HepG2 (cell line): ENCODE data around the gene RILP. TPM values are rescaled to one million over a fixed set of nuclear protein-coding genes. Genes with fewer than 3 reads are reported as not detected.

Source experiments
- CBX1 ChIP-seq: IDR thresholded peaks from one replicate; pipeline ENCODE4 v1.6.1; 2016; ENCODE audit warnings: antibody characterized with exemption, low read depth
- CHD4 ChIP-seq: fragments of 200-600 bp; sonication (generic); IDR thresholded peaks from 2 replicates; pipeline ENCODE4 v1.7.0; 2017; ENCODE audit warnings: mild to moderate bottlenecking, low read length, borderline replicate concordance
- CTCF ChIP-seq: sonication (generic); formaldehyde crosslinking; IDR thresholded peaks from 2 replicates; pipeline ENCODE4 v1.5.0; 2020; ENCODE audit warnings: mild to moderate bottlenecking, missing genetic modification reagents, moderate library complexity
- FIP1L1 ChIP-seq: fragments of 200-400 bp; formaldehyde crosslinking; IDR thresholded peaks from 2 replicates; pipeline ENCODE4 v1.6.1; 2018; ENCODE audit warnings: low read depth, mild to moderate bottlenecking, low read length, moderate library complexity, borderline replicate concordance; ENCODE audit not compliant: insufficient read depth
- FOXK2 ChIP-seq: fragments of 450-650 bp; IDR thresholded peaks from 2 replicates; pipeline ENCODE4 v1.6.1; 2016
- HNF4A ChIP-seq: sonication (generic); formaldehyde crosslinking; IDR thresholded peaks from 2 replicates; pipeline ENCODE4 v1.4.0; 2020; ENCODE audit warnings: missing genetic modification reagents
- MED13 ChIP-seq: sonication (generic); formaldehyde crosslinking; IDR thresholded peaks from 2 replicates; pipeline ENCODE4 v1.5.0; 2020; ENCODE audit warnings: missing genetic modification reagents
- MTF1 ChIP-seq: sonication (generic); formaldehyde crosslinking; IDR thresholded peaks from 2 replicates; pipeline ENCODE4 v1.5.0; 2020; ENCODE audit warnings: missing genetic modification reagents
- NFE2L2 ChIP-seq: fragments of 150-350 bp; IDR thresholded peaks from 2 replicates; pipeline ENCODE4 v1.6.1; 2014; ENCODE audit warnings: low read length
- NKX3-1 ChIP-seq: sonication (generic); formaldehyde crosslinking; IDR thresholded peaks from 2 replicates; pipeline ENCODE4 v1.5.0; 2020; ENCODE audit warnings: missing genetic modification reagents
- PAXIP1 ChIP-seq: sonication (generic); formaldehyde crosslinking; conservative IDR thresholded peaks from 2 replicates; pipeline ENCODE4 v1.4.0; 2020; ENCODE audit warnings: mild to moderate bottlenecking, missing genetic modification reagents, moderate library complexity
- RAD21 ChIP-seq: fragments of 450-650 bp; formaldehyde crosslinking; IDR thresholded peaks from 2 replicates; pipeline ENCODE4 v1.5.0; 2020; ENCODE audit warnings: mild to moderate bottlenecking
- SMAD9 ChIP-seq: sonication (generic); formaldehyde crosslinking; IDR thresholded peaks from 2 replicates; pipeline ENCODE4 v1.5.1; 2020; ENCODE audit warnings: mild to moderate bottlenecking, missing genetic modification reagents
- TP53 ChIP-seq: sonication (generic); formaldehyde crosslinking; conservative IDR thresholded peaks from 2 replicates; pipeline ENCODE4 v1.4.0; 2020; ENCODE audit warnings: missing genetic modification reagents
- ZC3H4 ChIP-seq: sonication (generic); formaldehyde crosslinking; IDR thresholded peaks from 2 replicates; pipeline ENCODE4 v1.4.0; 2020; ENCODE audit warnings: missing genetic modification reagents, borderline replicate concordance
- ZFP37 ChIP-seq: sonication (generic); formaldehyde crosslinking; IDR thresholded peaks from 2 replicates; pipeline ENCODE4 v1.4.0; 2020; ENCODE audit warnings: missing genetic modification reagents, borderline replicate concordance
- ZNF10 ChIP-seq: sonication (generic); formaldehyde crosslinking; IDR thresholded peaks from 2 replicates; pipeline ENCODE4 v1.4.0; 2020; ENCODE audit warnings: mild to moderate bottlenecking, low read depth, missing genetic modification reagents, borderline replicate concordance
- ZNF143 ChIP-seq: sonication (generic); formaldehyde crosslinking; IDR thresholded peaks from 2 replicates; pipeline ENCODE4 v1.4.0; 2020; ENCODE audit warnings: missing genetic modification reagents
- ZNF280D ChIP-seq: sonication (generic); formaldehyde crosslinking; IDR thresholded peaks from 2 replicates; pipeline ENCODE4 v1.5.1; 2020; ENCODE audit warnings: mild to moderate bottlenecking, missing genetic modification reagents
- ZNF354B ChIP-seq: sonication (generic); formaldehyde crosslinking; IDR thresholded peaks from 2 replicates; pipeline ENCODE4 v1.8.0; 2022; ENCODE audit warnings: mild to moderate bottlenecking, missing genetic modification reagents
- ZNF383 ChIP-seq: sonication (generic); formaldehyde crosslinking; IDR thresholded peaks from 2 replicates; pipeline ENCODE4 v1.4.0; 2020; ENCODE audit warnings: missing genetic modification reagents, mild to moderate bottlenecking, borderline replicate concordance
- ZNF550 ChIP-seq: sonication (generic); formaldehyde crosslinking; IDR thresholded peaks from 2 replicates; pipeline ENCODE4 v1.4.0; 2020; ENCODE audit warnings: mild to moderate bottlenecking, missing genetic modification reagents, borderline replicate concordance
- ZNF879 ChIP-seq: sonication (generic); formaldehyde crosslinking; IDR thresholded peaks from 2 replicates; pipeline ENCODE4 v1.8.1; 2023; ENCODE audit warnings: missing genetic modification reagents
- polyA plus RNA-seq, 8 experiments: library from polyadenylated mRNA; depleted of rRNA in 3 of 8; stranded (reverse) in 7 of 8; unstranded in 1 of 8; fragments of >200 nt; fragmentation: Illumina TruSeq in 4 of 8; extraction: Trizol in 4 of 8; gene quantifications; 2 replicates each; pipeline versions ENCODE4 v1.2.1 to v1.2.3, GENCODE V29; 2011 to 2016; ENCODE audit warnings: low read depth in 4 of 8, missing spikeins in 1 of 8, mixed read lengths in 1 of 8; ENCODE audit not compliant: insufficient read depth in 1 of 8
- total RNA-seq, 5 experiments: library from RNA; depleted of rRNA; stranded (reverse); fragments of >200 nt; fragmentation: Illumina TruSeq; extraction: Trizol; gene quantifications; 2 replicates each; pipeline ENCODE4 v1.2.3, GENCODE V29; 2016; ENCODE audit warnings: low read depth in 1 of 5

RILP gene
- total and polyA plus RNA-seq, 2 of the 13 experiments (the other 11 are each of a cell fraction or from before 2014, with no cell fraction given): 6.6 to 8.1 TPM

GRCh38 chr17:1597861-1598342 is 51.8 kb downstream of the RILP start (continued):
- TF ChIP-seq ZNF280D (CRISPR knock-in tag) (no peak; the same call in 1 of the 2 replicates), FIP1L1 (no peak), ZNF879 (CRISPR knock-in tag) (no peak), MTF1 (CRISPR knock-in tag) (no peak), ZNF550 (CRISPR knock-in tag) (no peak), NKX3-1 (CRISPR knock-in tag) (no peak), HNF4A (CRISPR knock-in tag) (peak; percentile 70), RAD21 (CRISPR knock-in tag) (no peak), CTCF (CRISPR knock-in tag) (no peak; the same call in 1 of the 2 replicates), NFE2L2 (no peak), ZNF383 (CRISPR knock-in tag) (no peak), ZNF10 (no peak), ZNF143 (CRISPR knock-in tag) (no peak), CHD4 (no peak), SMAD9 (CRISPR knock-in tag) (no peak), ZC3H4 (CRISPR knock-in tag) (no peak), PAXIP1 (CRISPR knock-in tag) (peak; percentile 92), FOXK2 (no peak), ZNF354B (CRISPR knock-in tag) (no peak), TP53 (CRISPR knock-in tag) (no peak), CBX1 (no peak), ZFP37 (CRISPR knock-in tag) (peak; percentile 56; the same call in 1 of the 2 replicates), MED13 (no peak)
